ENCODE results near the gene DISC1. TPM values are rescaled to one million over a fixed set of nuclear protein-coding genes. Genes with fewer than 3 reads are reported as not detected.

Gene DISC1
- total RNA-seq, 2 experiments from 2014 or later, result 12.6 to 14.7 TPM

GRCh38 chr1:231729544-231729943 is 103.0 kb downstream of the DISC1 start:
- Mint-ChIP-seq H3K4me1 (ENCODE audit: low read depth) (peaks cover 5% of the 10 kb centered on the region), H3K27me3 (ENCODE audit: low read depth) (no peaks in the 10 kb centered on the region), H3K27ac (no peak overlapping the region), H3K9me3 (ENCODE audit: insufficient read depth) (no peaks in the 10 kb centered on the region), H3K4me3 (no peak overlapping the region), H3K36me3 (ENCODE audit: low read depth) (no peaks in the 10 kb centered on the region)
- POLR2A ChIA-PET, result no interaction called here
- ATAC-seq, result no peak
- CTCF ChIA-PET, result interaction anchor here (1.2 kb wide), 1 partner anchor 27 kb away, joined by 3 read pairs; no protein-coding TSS in a partner anchor
- DNase-seq, result no peak

GRCh38 chr1:231731268-231731667 is 104.7 kb downstream of the DISC1 start:
- Mint-ChIP-seq H3K27ac (no peak overlapping the region), H3K4me3 (no peak overlapping the region), H3K36me3 (ENCODE audit: low read depth) (peaks cover 2% of the 10 kb centered on the region), H3K27me3 (ENCODE audit: low read depth) (no peaks in the 10 kb centered on the region), H3K4me1 (ENCODE audit: low read depth) (no peaks in the 10 kb centered on the region), H3K9me3 (ENCODE audit: insufficient read depth) (no peaks in the 10 kb centered on the region)
- ATAC-seq (no peak), DNase-seq (no peak)
- POLR2A ChIA-PET, result no interaction called here
- CTCF ChIA-PET, result interaction anchor here (1.6 kb wide), 1 partner anchor 25 kb away, joined by 3 read pairs; no protein-coding TSS in a partner anchor

GRCh38 chr1:231733063-231733462 is 106.5 kb downstream of the DISC1 start:
- no peak overlapping the region for H3K4me3 Mint-ChIP-seq
- ChIA-PET POLR2A (no interaction called here), CTCF (no interaction called here)
- DNase-seq (no peak), ATAC-seq (no peak)
- H3K9me3 Mint-ChIP-seq (ENCODE audit: insufficient read depth), result no peaks in the 10 kb centered on the region
- no peak overlapping the region for H3K27ac Mint-ChIP-seq
- H3K36me3 Mint-ChIP-seq (ENCODE audit: low read depth), result peaks cover 2% of the 10 kb centered on the region
- H3K27me3 Mint-ChIP-seq (ENCODE audit: low read depth), result no peaks in the 10 kb centered on the region
- H3K4me1 Mint-ChIP-seq (ENCODE audit: low read depth), result no peaks in the 10 kb centered on the region

- no peaks in the 10 kb centered on the region for H3K27me3 Mint-ChIP-seq (ENCODE audit: low read depth)
- ATAC-seq (no peak), DNase-seq (no peak)
- H3K9me3 Mint-ChIP-seq (ENCODE audit: insufficient read depth), result no peaks in the 10 kb centered on the region
- no peak overlapping the region for H3K27ac Mint-ChIP-seq
- CTCF ChIA-PET, result interaction anchor here (0.8 kb wide), 1 partner anchor 23 kb away, joined by 5 read pairs; no protein-coding TSS in a partner anchor
- POLR2A ChIA-PET, result no interaction called here
- H3K4me1 Mint-ChIP-seq (ENCODE audit: low read depth), result no peaks in the 10 kb centered on the region
- H3K4me3 Mint-ChIP-seq, result no peak overlapping the region
- peaks cover 2% of the 10 kb centered on the region for H3K36me3 Mint-ChIP-seq (ENCODE audit: low read depth)
These were observed 107.1 kb downstream of the DISC1 start for GRCh38 chr1:231733672-231734071.

- POLR2A ChIA-PET, result no interaction called here
- no peak for DNase-seq
- Mint-ChIP-seq H3K27me3 (ENCODE audit: low read depth) (no peaks in the 10 kb centered on the region), H3K27ac (no peak overlapping the region), H3K36me3 (ENCODE audit: low read depth) (peaks cover 6% of the 10 kb centered on the region), H3K9me3 (ENCODE audit: insufficient read depth) (no peaks in the 10 kb centered on the region), H3K4me1 (ENCODE audit: low read depth) (no peaks in the 10 kb centered on the region), H3K4me3 (no peak overlapping the region)
- CTCF ChIA-PET, result interaction anchor here (0.8 to 0.9 kb wide), 2 partner anchors 22 to 23 kb away, joined by 3 to 5 read pairs; no protein-coding TSS in a partner anchor
- no peak for ATAC-seq
These were observed 107.8 kb downstream of the DISC1 start for GRCh38 chr1:231734417-231734816.

- Mint-ChIP-seq H3K36me3 (ENCODE audit: low read depth) (peaks cover 6% of the 10 kb centered on the region), H3K4me1 (ENCODE audit: low read depth) (no peaks in the 10 kb centered on the region), H3K27ac (no peak overlapping the region), H3K27me3 (ENCODE audit: low read depth) (no peaks in the 10 kb centered on the region), H3K4me3 (no peak overlapping the region), H3K9me3 (ENCODE audit: insufficient read depth) (no peaks in the 10 kb centered on the region)
- ATAC-seq (no peak), DNase-seq (no peak)
- POLR2A ChIA-PET, result no interaction called here
- CTCF ChIA-PET, result interaction anchor here (0.9 kb wide), 1 partner anchor 22 kb away, joined by 3 read pairs; no protein-coding TSS in a partner anchor
These were observed 108.8 kb downstream of the DISC1 start for GRCh38 chr1:231735411-231735810.

GRCh38 chr1:231735941-231736340 is 109.4 kb downstream of the DISC1 start:
- no peaks in the 10 kb centered on the region for H3K4me1 Mint-ChIP-seq (ENCODE audit: low read depth)
- no peak for ATAC-seq
- no peaks in the 10 kb centered on the region for H3K27me3 Mint-ChIP-seq (ENCODE audit: low read depth)
- DNase-seq, result no peak
- no peak overlapping the region for H3K4me3 Mint-ChIP-seq
- CTCF ChIA-PET, result interaction anchor here (0.9 kb wide), 1 partner anchor 21 kb away, joined by 4 read pairs; no protein-coding TSS in a partner anchor
- H3K36me3 Mint-ChIP-seq (ENCODE audit: low read depth), result peaks cover 6% of the 10 kb centered on the region
- H3K27ac Mint-ChIP-seq, result no peak overlapping the region
- no peaks in the 10 kb centered on the region for H3K9me3 Mint-ChIP-seq (ENCODE audit: insufficient read depth)
- POLR2A ChIA-PET, result no interaction called here

- ChIA-PET CTCF (interaction anchor here (0.9 kb wide), 1 partner anchor 20 kb away, joined by 4 read pairs; no protein-coding TSS in a partner anchor), POLR2A (no interaction called here)
- ATAC-seq, result no peak
- H3K36me3 Mint-ChIP-seq (ENCODE audit: low read depth), result peaks cover 6% of the 10 kb centered on the region
- H3K4me1 Mint-ChIP-seq (ENCODE audit: low read depth), result no peaks in the 10 kb centered on the region
- H3K27ac Mint-ChIP-seq, result no peak overlapping the region
- H3K4me3 Mint-ChIP-seq, result no peak overlapping the region
- DNase-seq, result no peak
- H3K27me3 Mint-ChIP-seq (ENCODE audit: low read depth), result no peaks in the 10 kb centered on the region
- H3K9me3 Mint-ChIP-seq (ENCODE audit: insufficient read depth), result no peaks in the 10 kb centered on the region
These were observed 109.9 kb downstream of the DISC1 start for GRCh38 chr1:231736464-231736863.

GRCh38 chr1:231738554-231738953 is 112.0 kb downstream of the DISC1 start:
- POLR2A ChIA-PET, result no interaction called here
- no peak for ATAC-seq
- DNase-seq, result no peak
- no peak overlapping the region for H3K4me3 Mint-ChIP-seq
- H3K27ac Mint-ChIP-seq, result no peak overlapping the region
- no peaks in the 10 kb centered on the region for H3K27me3 Mint-ChIP-seq (ENCODE audit: low read depth)
- H3K4me1 Mint-ChIP-seq (ENCODE audit: low read depth), result no peaks in the 10 kb centered on the region
- CTCF ChIA-PET, result interaction anchor here (1.6 kb wide), 1 partner anchor 18 kb away, joined by 7 read pairs; no protein-coding TSS in a partner anchor
- peaks cover 6% of the 10 kb centered on the region for H3K36me3 Mint-ChIP-seq (ENCODE audit: low read depth)
- no peaks in the 10 kb centered on the region for H3K9me3 Mint-ChIP-seq (ENCODE audit: insufficient read depth)

- H3K9me3 Mint-ChIP-seq (ENCODE audit: insufficient read depth), result no peaks in the 10 kb centered on the region
- ChIA-PET POLR2A (no interaction called here), CTCF (interaction anchor here (1.3 kb wide), 1 partner anchor 13 kb away, joined by 5 read pairs; no protein-coding TSS in a partner anchor)
- H3K4me3 Mint-ChIP-seq, result no peak overlapping the region
- no peak for DNase-seq
- no peak for ATAC-seq
- H3K4me1 Mint-ChIP-seq (ENCODE audit: low read depth), result no peaks in the 10 kb centered on the region
- H3K27me3 Mint-ChIP-seq (ENCODE audit: low read depth), result no peaks in the 10 kb centered on the region
- peaks cover 4% of the 10 kb centered on the region for H3K36me3 Mint-ChIP-seq (ENCODE audit: low read depth)
- no peak overlapping the region for H3K27ac Mint-ChIP-seq
These were observed 117.4 kb downstream of the DISC1 start for GRCh38 chr1:231743966-231744365.

- H3K27me3 Mint-ChIP-seq (ENCODE audit: low read depth), result no peaks in the 10 kb centered on the region
- ChIA-PET POLR2A (no interaction called here), CTCF (interaction anchor here (2.2 kb wide), 1 partner anchor 8 kb away, joined by 10 read pairs; no protein-coding TSS in a partner anchor)
- H3K9me3 Mint-ChIP-seq (ENCODE audit: insufficient read depth), result no peaks in the 10 kb centered on the region
- H3K4me3 Mint-ChIP-seq, result no peak overlapping the region
- H3K27ac Mint-ChIP-seq, result no peak overlapping the region
- H3K4me1 Mint-ChIP-seq (ENCODE audit: low read depth), result no peaks in the 10 kb centered on the region
- H3K36me3 Mint-ChIP-seq (ENCODE audit: low read depth), result peaks cover 24% of the 10 kb centered on the region
- DNase-seq (no peak), ATAC-seq (no peak)
These were observed 122.3 kb downstream of the DISC1 start for GRCh38 chr1:231748760-231749415.

GRCh38 chr1:231750296-231750695 is 123.7 kb downstream of the DISC1 start:
- ChIA-PET POLR2A (no interaction called here), CTCF (no interaction called here)
- Mint-ChIP-seq H3K4me3 (no peak overlapping the region), H3K9me3 (ENCODE audit: insufficient read depth) (no peaks in the 10 kb centered on the region), H3K36me3 (ENCODE audit: low read depth) (peaks cover 28% of the 10 kb centered on the region), H3K27ac (no peak overlapping the region), H3K27me3 (ENCODE audit: low read depth) (no peaks in the 10 kb centered on the region), H3K4me1 (ENCODE audit: low read depth) (no peaks in the 10 kb centered on the region)
- DNase-seq, result no peak
- ATAC-seq, result no peak

Measured in activated CD8-positive, alpha-beta T cell treated with anti-CD3 and anti-CD28 coated beads, Interleukin-2, amount 10 ng/mL, durations not matched to agents 7 days and 5 days (primary cell).